Activated naive CD8-positive, alpha-beta T cell treated with anti-CD3 and anti-CD28 coated beads for 36 hours (primary cell): Measurements from ENCODE around the gene TCTN3. TPM values are rescaled to one million over a fixed set of nuclear protein-coding genes. Genes with fewer than 3 reads are reported as not detected.
"Not testable (repeated sequence)": the region's sequence is repeated elsewhere in the genome, so short reads cannot be mapped to it uniquely, and the experiment has no call there.

Source experiments
- DNase-seq: peaks from one replicate; pipeline ENCODE4 v3.0.0; 2021
- H3K27ac Mint-ChIP-seq: one replicate; pipeline ENCODE4 v1.8.0; 2022; ENCODE audit warnings: mild to moderate bottlenecking, moderate library complexity, mixed read lengths
- H3K27me3 Mint-ChIP-seq: one replicate; pipeline ENCODE4 v1.8.0; 2022; ENCODE audit warnings: mild to moderate bottlenecking, mixed read lengths
- H3K36me3 Mint-ChIP-seq: one replicate; pipeline ENCODE4 v1.8.0; 2021; ENCODE audit warnings: mild to moderate bottlenecking, mixed read lengths
- H3K4me1 Mint-ChIP-seq: one replicate; pipeline ENCODE4 v1.8.0; 2021; ENCODE audit warnings: mixed read lengths
- H3K4me3 Mint-ChIP-seq: one replicate; pipeline ENCODE4 v1.8.0; 2022; ENCODE audit warnings: mild to moderate bottlenecking, moderate library complexity, mixed read lengths
- H3K9me3 Mint-ChIP-seq: one replicate; pipeline ENCODE4 v1.8.0; 2022; ENCODE audit warnings: mixed read lengths
- total RNA-seq, 2 experiments: library from RNA; stranded (reverse); gene quantifications; one replicate each; pipeline ENCODE4 v1.2.3, GENCODE V29; 2021

Gene TCTN3
- total RNA-seq, 2 experiments from 2014 or later: 25.2 to 26.2 TPM

DNA sequence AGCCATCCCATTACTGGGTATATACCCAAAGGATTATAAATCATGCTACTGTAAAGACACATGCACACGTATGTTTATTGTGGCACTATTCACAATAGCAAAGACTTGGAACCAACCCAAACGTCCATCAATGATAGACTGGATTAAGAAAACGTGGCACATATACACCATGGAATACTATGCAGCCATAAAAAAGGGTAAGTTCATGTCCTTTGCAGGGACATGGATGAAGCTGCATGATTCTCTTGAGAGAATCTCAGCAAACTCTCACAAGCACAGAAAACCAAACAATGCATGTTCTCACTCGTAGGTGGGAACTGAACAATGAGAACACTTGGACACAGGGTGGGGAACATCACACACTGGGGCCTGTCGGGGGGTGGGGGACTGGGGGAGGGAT is 73.3 kb downstream of the TCTN3 start:
- not testable (repeated sequence) for H3K4me3 Mint-ChIP-seq, H3K27ac Mint-ChIP-seq, H3K9me3 Mint-ChIP-seq, H3K27me3 Mint-ChIP-seq, H3K4me1 Mint-ChIP-seq, DNase-seq
- H3K36me3 Mint-ChIP-seq: peaks cover 39% of the 10 kb centered on the region

- DNase-seq: no peak
- Mint-ChIP-seq H3K4me1 (no peaks in the 10 kb centered on the region), H3K27me3 (no peaks in the 10 kb centered on the region), H3K27ac (no peak overlapping the region), H3K36me3 (peaks cover 40% of the 10 kb centered on the region), H3K4me3 (no peak overlapping the region), H3K9me3 (no peaks in the 10 kb centered on the region)
Measured at GRCh38 chr10:95618101-95618500, 75.6 kb downstream of the TCTN3 start.

- H3K4me1 Mint-ChIP-seq: no peaks in the 10 kb centered on the region
- no peaks in the 10 kb centered on the region for H3K9me3 Mint-ChIP-seq
- H3K27ac Mint-ChIP-seq: no peak overlapping the region
- no peak for DNase-seq
- no peak overlapping the region for H3K4me3 Mint-ChIP-seq
- no peaks in the 10 kb centered on the region for H3K27me3 Mint-ChIP-seq
- peaks cover 38% of the 10 kb centered on the region for H3K36me3 Mint-ChIP-seq
Measured at GRCh38 chr10:95616446-95616845, 77.3 kb downstream of the TCTN3 start.

Other genes starting within 250 kb of the TCTN3 start
- gene SORBS1, start 132.6 kb downstream of the TCTN3 start, total RNA-seq: under 1 TPM; 0.54 to 0.64 TPM
- 100 to 1,000 TPM; 127 to 128 TPM for gene ALDH18A1, start 37.2 kb downstream of the TCTN3 start, total RNA-seq
- gene ENTPD1, start 62.2 kb upstream of the TCTN3 start, total RNA-seq: under 1 TPM; 0.64 to 0.99 TPM
- gene CC2D2B, start 214.0 kb upstream of the TCTN3 start, total RNA-seq: not detected